GM18868 (cell line): ENCODE data around the gene BAG2.
A peak's percentile ranks its signal among the peaks of the same experiment; 100 is the strongest.

ENCODE experiments used
- ATAC-seq: cut with Tn5 transposase; IDR thresholded peaks from one replicate; pipeline ENCODE4 v1.9.1; 2021; ENCODE audit warnings: mild to moderate bottlenecking, moderate library complexity; ENCODE audit not compliant: unreplicated experiment

The BAG2 gene

DNA sequence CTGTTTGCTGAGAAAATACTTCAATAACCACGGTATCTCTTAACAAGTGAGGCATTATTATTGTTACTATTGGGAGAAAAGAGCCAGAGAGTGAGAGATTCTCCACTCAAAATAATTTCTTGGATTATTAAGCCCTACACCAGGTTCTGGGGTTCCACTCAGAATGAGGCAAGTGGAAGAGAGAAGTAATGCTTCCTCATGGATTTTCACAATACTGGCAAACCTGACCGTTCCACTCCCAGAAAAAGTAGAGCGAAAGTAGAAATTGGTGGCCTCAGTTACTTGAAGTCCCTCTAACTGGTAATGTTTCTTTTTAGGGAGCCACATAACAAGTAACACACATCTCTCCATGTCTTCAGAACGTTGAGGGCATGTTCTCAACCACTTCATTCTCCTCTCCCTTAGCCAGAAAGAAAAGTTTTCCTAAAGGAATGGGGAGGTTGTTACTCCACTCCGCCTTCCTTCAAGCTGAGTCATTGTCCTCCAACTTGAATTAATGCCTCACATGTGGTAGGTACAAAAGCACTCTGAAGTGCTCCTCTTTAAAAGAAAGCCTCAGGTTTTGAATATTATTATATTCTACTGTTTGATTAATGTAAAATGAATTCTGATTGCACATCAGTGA lies 1.9 kb downstream of the BAG2 start:
- ATAC-seq = no peak

DNA sequence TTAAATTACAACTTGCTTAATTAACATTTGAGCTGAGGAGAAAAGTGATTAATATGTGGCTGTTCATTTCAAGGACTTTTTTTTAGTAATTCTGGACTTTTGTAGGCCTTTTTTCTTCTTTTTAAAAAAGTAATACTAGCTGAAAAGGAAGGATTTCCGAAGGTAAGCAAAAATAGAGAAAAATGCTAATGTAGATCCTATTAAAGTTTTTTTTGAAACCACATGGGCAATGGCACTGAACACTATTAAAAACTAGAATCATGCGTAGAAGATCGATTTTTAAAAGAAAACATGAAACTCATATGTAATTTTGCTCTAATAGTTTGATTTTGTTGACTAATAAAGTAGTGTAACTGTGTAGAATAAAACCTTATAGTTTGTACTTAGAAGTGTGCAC lies 2.4 kb downstream of the BAG2 start:
- ATAC-seq = no peak

DNA sequence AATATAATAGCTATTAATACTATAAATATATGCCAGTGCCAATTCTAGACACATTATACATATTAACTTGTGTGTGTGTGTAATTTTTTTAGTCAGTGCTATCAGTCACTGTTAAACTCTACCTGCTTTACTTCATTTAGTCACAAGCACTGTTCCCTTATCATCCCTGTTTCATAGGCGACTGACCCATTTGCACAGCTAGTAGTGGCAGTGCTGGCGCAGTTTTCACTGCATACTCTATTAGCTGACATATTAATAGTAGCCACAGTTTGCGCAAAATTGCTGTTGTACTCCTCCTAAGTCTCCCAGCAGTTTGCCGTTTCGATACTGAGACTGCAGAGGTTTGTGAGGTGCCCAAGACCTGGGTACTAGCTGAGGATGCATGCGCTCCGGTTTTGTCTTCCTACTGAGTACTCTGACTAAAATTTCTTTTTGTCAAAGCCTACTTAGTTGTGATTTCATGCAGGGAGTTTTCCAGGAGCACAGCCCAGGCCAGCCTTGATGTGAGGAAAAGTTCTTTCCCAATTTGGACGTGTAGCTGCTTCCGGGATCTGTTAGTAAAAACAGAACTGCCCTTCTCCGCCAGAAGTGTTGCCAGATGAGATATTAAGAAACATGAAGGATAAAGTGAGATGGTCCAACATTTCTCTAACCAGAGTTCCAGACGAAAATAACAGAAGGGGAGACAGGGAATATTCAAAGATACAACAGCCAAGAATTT lies 5.6 kb downstream of the BAG2 start:
- no peak for ATAC-seq

DNA sequence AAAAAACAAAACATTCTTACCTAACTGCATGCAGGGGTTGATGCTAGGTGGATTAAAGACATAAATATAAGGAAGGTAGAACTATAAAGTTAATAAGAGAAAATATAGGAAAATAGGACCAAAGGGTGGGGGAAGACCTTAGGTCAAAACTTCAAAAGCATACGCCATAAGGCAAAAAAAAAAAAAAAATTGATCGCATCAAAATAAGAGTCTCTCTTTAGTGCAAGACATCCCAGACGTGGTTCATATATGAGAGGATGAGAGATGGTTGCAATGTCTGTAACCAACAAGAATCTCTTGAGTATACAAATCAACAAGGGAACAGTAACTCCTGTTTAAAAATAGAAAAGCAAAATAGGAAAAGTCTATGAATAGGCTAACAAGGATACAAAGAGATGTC lies 8.5 kb downstream of the BAG2 start:
- ATAC-seq = no peak

DNA sequence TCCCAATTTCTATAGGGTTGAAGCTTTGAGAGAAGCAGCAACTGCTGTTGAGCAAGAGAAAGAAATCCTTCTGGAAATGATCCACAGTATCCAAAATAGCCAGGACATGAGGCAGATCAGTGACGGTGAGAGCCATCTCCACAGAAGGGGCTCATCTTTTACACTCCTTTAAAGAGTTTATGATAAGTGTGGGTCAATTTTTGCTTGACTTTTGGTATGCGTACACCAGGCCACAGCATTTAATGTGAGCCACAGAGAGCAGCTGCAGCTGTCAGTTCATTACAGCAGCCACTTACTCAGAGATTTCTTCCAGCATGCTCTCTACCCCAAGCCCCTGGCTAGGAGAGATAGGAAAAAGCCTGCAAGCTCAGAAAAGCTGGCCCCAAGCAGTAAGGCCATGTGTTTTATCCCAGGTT lies 9.9 kb downstream of the BAG2 start:
- no peak for ATAC-seq

DNA sequence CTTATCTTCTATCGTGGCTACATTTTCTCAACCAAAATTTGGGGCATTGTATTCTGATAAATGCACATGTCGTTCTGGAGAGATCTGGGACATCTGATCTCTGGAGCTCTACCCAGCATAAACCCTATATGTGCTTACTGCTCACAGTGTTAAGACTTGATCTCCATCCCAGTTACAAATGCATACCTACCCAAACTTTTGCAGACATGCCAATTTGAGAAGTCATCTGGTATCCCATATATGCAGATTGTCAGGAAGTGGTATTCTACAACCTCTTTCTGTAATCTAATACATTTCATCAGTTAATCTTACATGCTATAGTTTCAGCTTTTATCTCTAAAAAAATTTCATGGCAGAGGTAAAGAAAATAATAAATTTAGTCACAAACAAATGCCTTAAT lies 11.2 kb downstream of the BAG2 start:
- ATAC-seq = no peak

DNA sequence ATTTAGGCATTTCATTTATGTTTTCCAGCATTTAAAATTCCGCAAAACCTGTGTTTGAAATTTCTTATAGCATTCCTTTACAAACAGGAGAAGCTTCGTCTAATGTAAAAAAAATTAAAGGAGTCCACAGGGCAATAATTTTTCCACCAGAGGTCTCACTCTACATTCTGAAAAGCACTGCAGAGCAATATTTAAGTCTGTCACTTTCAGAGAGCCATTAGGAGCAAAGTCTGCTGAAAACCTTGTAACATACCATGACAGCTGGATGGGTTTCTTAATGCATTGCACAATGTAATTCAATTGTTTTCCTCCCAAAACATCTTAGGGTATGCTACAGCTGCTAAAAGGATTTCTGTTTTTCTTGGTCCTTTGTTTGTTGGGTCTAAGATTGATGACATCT lies 18.0 kb downstream of the BAG2 start:
- no peak for ATAC-seq

DNA sequence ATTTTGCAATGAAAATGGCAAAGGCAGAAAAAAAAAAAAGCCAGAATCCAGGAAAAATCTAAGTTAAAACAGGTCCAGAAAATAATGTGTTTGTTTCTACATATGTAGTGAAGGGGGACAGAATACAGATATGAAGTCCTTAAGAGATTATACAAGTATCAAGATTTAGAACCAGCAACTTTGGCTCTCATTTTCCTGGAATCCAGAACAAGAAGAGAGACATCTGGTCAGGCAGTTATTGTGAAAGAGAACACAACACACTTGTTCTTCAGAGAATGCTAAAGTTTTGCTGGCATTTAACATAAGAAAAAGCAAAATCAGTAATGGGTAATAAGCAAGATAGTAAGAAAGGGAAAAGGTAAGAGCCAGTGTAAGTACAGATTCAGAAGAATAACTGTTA lies 21.1 kb downstream of the BAG2 start:
- ATAC-seq = no peak

DNA sequence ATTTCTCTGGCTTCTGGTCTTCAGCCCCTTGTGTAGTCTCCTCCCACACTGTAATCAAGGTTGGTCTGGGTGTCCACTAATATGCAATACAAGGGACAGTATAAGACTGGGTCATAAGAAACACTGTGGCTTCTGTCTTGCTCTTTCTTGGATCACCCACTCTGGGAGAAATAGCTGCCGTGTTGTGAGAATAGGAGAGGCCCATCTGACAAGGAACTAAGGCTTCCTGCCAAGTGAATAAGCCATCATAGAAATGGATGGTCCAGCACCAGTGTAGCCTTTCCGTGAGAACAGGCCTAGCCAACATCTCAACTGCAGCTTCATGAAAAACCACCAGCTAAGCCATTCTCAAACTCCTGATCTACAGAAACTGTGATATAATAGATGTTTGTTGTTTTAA lies 23.3 kb downstream of the BAG2 start:
- ATAC-seq = no peak

DNA sequence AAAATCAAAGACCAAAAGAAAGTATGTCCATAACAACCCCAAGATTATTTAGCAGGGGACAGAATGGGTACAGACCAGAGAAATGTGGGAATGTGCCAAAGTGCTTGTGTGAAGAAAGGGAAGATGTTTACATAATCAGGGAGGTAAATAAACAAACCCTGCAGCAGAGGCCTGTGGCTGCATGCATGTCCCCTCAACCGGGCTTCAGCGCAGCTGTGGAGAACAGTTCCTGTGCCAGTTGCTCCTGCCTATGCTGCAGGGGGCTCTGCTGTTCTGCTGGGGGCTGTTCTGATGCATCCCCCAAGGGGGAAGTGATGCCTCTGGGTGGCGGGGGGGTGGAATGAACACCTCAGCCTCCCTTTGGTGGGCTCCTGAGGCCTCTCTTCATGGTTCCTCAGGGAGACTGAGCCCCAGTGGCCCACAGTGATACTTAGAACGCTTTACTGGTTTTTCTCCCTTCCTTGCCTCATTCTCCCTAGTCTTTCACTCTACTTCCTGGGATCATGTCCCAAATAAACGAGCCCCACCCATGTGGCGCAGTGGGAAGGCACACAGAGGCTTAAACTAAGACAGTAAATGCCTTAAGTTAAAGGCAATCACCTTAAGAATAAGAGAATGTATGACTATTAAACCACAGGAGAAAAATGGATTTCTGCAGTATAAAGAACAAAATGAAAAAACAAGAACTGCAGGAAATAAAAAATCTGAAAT lies 27.0 kb downstream of the BAG2 start:
- no peak for ATAC-seq

DNA sequence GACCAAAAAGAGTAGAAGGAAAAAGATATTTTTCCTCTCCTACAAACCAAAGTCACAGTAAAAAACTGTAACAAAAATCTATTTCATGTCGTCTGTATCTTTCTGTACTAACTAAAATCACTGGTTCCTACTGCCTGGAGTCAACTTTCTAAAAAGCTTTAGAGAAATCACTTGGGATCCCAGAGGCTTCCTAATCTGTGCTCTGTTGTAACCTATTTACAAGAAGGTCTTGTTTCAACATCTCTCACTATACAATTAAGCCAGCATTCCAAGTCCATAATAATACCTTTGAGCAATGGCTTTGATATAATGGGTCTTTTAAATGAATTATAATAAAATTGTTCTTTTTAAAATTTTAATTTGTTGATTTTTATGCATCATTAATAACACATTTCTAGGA lies 29.6 kb downstream of the BAG2 start:
- ATAC-seq = no peak

DNA sequence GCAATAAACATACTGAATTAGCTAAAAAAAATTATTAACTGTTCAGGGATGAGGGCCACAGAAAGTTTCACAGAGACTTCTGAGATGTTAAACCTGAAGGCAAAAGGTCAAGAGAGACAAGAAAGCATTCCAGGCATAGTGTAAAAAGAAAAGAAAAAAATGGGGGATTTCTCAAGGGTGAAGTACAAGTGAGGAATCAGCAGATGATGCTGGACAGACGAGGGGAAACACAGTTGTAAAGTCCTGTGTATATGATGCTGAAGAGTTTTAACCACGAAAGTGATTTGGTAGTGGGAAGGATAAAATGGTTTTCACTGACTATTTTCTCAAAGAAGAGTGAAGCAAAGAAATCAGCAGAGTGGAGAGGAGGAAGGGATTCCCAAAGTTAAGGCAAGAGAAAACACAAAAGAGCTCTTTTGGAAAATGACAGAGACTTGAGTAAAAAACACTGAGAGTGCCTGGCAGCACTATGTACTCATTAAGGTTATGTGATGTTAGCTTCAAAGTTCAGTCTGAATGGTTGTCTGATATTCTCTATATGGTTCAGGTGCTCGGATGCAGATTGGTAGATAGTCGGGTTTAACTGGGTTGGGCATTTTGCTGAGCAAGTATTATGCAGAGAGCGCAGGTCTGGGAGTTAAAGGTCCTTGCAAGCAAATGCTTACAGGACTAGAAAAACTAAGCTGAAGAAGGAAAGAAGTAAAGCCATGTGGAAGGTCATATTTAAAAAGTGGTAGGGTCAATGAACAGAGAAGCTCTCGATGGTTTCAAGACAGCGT lies 33.6 kb downstream of the BAG2 start:
- peak; percentile 46 for ATAC-seq

DNA sequence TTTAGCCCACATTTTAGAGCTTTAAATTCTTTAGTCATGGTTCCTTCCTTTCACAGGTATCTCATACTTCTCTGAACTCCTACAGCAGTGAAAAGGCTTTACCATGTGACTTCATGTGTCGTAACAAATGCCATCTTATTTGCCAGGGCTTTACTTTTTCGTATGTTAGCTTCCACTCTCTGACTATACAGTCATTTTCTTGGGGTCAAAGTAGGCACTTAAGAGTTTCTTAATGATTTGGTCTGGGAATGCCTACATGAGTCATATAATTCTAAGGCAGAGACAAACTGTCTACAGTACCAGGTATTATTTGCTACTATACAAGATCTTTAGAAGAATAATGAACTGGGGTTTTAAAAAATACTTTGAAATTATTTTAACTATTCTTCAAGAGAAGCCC lies 35.0 kb downstream of the BAG2 start:
- ATAC-seq = no peak

DNA sequence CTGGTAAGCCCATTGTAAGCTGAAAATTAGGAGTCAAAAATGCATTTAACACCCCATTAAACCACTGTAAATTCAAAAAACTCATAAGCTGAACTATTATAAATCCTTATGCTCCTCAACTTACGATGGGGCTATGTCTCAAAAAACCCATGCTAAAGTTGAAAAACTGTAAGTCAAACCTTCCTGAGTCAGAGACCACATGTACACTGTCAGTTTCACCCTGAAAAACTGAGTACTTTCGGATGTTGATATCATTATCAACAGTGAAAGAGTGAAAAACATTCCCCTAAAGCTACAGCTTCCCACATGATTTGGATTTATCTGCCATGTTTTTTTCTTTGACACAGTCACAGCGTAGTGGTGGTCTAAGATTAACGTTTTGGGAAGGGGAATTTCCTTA lies 35.7 kb downstream of the BAG2 start:
- no peak for ATAC-seq

DNA sequence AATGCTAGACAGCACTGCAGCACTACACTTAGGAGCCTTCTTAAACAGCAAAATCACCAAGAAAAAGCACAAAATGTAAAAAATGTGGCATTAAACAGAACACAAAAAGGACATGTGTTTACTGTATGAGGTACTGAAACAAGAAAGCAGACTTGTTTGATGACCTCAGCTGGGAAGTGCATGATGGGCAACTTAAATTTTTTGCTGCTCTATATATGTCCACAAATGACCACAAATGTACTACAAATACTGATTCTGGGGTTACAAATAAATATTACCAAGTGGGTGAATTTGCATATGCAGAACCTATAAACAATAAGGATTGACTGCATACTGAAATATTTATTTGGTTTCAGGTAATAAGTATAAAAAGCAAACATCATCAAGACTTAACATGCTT lies 36.9 kb downstream of the BAG2 start:
- no peak for ATAC-seq

DNA sequence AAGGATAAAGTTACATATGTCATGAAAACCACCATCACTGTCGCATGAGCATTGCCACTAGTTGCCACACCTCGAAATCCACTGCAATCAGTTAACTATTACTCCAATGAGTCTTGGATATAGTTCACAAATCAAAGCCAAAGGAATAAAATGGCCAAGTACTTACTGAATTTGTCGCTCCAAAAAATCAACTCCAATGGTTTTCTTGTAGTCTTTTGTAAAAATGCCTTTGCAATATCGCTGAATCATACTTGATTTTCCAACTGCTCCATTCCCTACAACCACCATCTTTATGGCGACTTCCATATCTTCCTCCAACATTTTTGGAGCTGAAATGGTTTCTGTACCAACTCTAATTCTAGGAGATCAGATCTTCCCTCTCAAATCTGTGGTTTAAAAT lies 37.9 kb downstream of the BAG2 start:
- no peak for ATAC-seq

DNA sequence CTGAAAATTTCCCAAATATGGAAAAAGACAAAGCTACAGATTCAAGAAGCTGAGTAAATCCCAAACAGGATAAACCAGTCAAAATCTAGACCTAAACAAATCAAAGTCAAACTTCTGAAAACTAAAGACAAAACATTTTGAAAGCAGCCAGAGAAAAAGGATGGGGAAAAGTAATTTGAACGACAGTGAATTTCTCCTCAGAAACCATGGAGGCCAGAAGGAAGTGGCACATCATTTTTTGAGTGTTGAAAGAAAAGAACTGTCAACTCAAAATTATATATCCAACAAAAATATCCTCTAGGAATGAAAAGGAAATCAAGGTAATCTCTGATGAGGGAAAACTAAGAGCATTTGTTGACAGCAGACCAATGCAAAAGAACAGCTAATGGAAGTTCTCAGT lies 43.1 kb downstream of the BAG2 start:
- no peak for ATAC-seq

DNA sequence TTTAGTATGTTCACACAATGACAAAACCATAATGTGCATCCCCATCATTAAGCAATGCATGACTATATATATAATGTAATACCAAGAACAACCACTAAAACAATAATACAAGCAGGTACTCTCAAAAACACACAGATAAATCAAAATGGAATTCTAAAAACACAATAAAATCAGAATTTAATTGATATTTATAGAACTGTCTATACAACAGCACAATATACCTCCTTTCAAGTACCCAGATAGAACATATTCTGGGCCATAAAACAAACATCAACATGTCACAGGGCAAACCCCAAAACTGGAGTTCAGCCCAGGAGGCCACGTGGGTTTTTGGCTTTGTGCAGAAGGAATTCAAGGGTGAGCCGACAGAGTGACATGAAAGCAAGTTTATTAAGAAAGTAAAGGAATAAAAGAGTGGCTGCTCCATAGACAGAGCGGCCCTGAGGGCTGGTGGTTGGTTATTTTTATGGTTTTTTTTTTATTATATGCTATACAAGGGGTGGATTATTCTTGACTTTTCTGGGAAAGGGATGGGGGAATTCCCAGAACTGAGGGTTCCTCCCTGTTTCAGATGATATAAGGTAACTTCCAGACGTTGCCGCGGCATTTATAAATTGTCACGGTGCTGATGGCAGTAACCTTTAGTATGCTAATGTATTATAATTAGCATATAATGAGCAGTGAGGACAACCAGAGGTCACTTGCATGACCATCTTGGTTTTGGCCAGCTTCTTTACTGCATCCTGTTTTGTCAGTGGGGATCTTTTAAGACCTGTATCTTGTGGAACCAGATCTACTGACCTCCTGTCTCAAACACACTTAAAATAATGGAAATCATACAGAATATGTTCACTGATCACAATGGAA lies 44.3 kb downstream of the BAG2 start:
- ATAC-seq = no peak

DNA sequence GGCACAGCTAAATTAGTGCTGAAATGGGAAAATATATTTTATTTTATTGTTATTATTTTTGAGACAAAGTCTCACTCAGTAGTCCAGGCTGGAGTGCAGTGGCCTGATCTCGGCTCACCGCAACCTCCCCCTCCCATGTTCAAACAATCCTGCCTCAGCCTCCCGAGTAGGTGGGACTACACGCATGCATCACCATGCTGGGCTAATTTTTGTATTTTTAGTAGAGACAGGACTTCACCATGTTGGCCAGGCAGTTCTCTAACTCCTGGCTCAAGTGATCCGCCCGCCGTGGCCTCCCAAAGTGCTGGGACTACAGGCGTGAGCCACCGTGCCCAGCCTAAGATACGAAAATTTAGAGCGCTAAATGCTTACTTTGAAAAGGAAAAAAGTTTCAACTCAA lies 45.1 kb downstream of the BAG2 start:
- ATAC-seq = no peak

DNA sequence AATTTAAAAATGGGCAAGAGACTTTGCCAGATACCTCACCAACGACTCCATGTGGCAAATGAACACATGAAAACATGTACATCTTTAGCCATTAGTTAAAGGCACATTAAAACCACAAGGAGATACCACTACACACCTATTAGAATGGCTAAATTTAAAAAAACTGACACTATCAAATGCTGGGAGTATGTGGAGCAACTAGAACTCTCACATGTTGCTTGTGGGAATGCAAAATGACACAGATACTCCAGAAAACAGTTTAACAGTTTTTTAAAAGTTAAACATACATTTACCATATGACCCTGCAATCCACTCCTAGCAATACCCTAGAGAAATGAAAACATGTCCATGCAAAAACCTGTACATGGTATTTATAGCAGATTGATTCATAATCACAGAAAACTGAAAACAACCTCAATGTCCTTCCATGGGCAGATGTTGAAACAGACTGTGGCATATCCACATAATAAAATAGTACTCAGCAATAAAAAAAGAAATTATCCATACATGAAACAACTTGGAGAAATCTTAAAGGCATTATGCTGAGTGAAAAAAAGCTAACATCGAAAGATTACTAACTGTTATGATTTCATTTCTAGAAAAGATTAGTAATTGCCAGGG lies 48.1 kb downstream of the BAG2 start:
- no peak for ATAC-seq
